Measurements from ENCODE around the gene NUBP2.

Gene NUBP2

GRCh38 chr16:1772908-1773702 is 9.7 kb upstream of the NUBP2 start, which contains the start of gene MRPS34:
TSS of gene MRPS34 (minus strand) at chr16:1773134. CDS start at chr16:1773119, 15 bp downstream.
- peaks cover 15% of the 10 kb centered on the region for H3K79me2 ChIP-seq (ENCODE audit: control insufficient read depth, insufficient read depth, low read length, poor library complexity)
- peak within 1 kb of the TSS; percentile 51 for H2BK12ac ChIP-seq (ENCODE audit: low read length)
- peak within 1 kb of the TSS; percentile 90 for H2BK5ac ChIP-seq (ENCODE audit: low read depth, low read length, poor library complexity)
- peak within 1 kb of the TSS; percentile 94 for H3K4me2 ChIP-seq (ENCODE audit: low read length)
- H3K18ac ChIP-seq (ENCODE audit: low read length) = peak within 1 kb of the TSS; percentile 92
- peak within 1 kb of the TSS; percentile 76 for H3K4ac ChIP-seq (ENCODE audit: low read depth, low read length)
- H3K27me3 ChIP-seq (ENCODE audit: insufficient read depth, low read length) = no peaks in the 10 kb centered on the region
- H3K79me1 ChIP-seq (ENCODE audit: low read length) = peaks cover 22% of the 10 kb centered on the region
- H3K9me3 ChIP-seq (ENCODE audit: insufficient read depth, low read depth, low read length) = peaks cover 2% of the 10 kb centered on the region
- WGBS (ENCODE audit: extremely low coverage, insufficient coverage, insufficient read length) = no CpG with 5 or more reads among the region's 108 CpGs
- peak within 1 kb of the TSS; percentile 97 for H4K8ac ChIP-seq (ENCODE audit: low read depth, low read length)
- peak within 1 kb of the TSS; percentile 89 for H2AFZ ChIP-seq (ENCODE audit: insufficient read depth, low read length, poor library complexity)
- peak within 1 kb of the TSS; percentile 89 for H3K9ac ChIP-seq (ENCODE audit: low read length)
- peak within 1 kb of the TSS; percentile 92 for H3K14ac ChIP-seq (ENCODE audit: low read length)
- peaks cover 46 to 52% of the 10 kb centered on the region in 2 experiments for H3K36me3 ChIP-seq (ENCODE audit: control insufficient read depth in 1 of 2, insufficient read depth in 2 of 2, low read length in 2 of 2)
- H3K23ac ChIP-seq (ENCODE audit: low read length) = no peak within 1 kb of the TSS
- DNase-seq = peak; percentile 68 to 91
- H4K12ac ChIP-seq (ENCODE audit: low read depth, low read length) = peak within 1 kb of the TSS; percentile 91
- H2BK120ac ChIP-seq (ENCODE audit: insufficient read depth, low read length, poor library complexity) = peak within 1 kb of the TSS; percentile 91
- H3K4me1 ChIP-seq (ENCODE audit: control insufficient read depth in 1 of 2, insufficient read depth in 2 of 2, low read length in 2 of 2) = peaks cover 10 to 18% of the 10 kb centered on the region in 2 experiments
- H3K27ac ChIP-seq (ENCODE audit: low read depth, low read length) = peak within 1 kb of the TSS; percentile 90
- peak within 1 kb of the TSS; percentile 95 for H4K91ac ChIP-seq (ENCODE audit: low read depth, low read length)
- H2AK5ac ChIP-seq (ENCODE audit: low read length) = peak within 1 kb of the TSS; percentile 92
- peak within 1 kb of the TSS; percentile 95 for H3K4me3 ChIP-seq (ENCODE audit: low read depth, low read length)

- Histone ChIP-seq H3K4ac (ENCODE audit: low read depth, low read length) (peak overlapping the region; percentile 66), H3K27me3 (ENCODE audit: insufficient read depth, low read length) (no peaks in the 10 kb centered on the region)
Observed at GRCh38 chr16:1773703-1774447, 8.9 kb upstream of the NUBP2 start.

GRCh38 chr16:1774448-1774780 is 8.3 kb upstream of the NUBP2 start:
- no peak overlapping the region for H4K8ac ChIP-seq (ENCODE audit: low read depth, low read length)
- peaks cover 2% of the 10 kb centered on the region for H3K9me3 ChIP-seq (ENCODE audit: insufficient read depth, low read depth, low read length)
- peaks cover 15% of the 10 kb centered on the region for H3K79me2 ChIP-seq (ENCODE audit: control insufficient read depth, insufficient read depth, low read length, poor library complexity)
- peaks cover 22% of the 10 kb centered on the region for H3K79me1 ChIP-seq (ENCODE audit: low read length)
- H2BK120ac ChIP-seq (ENCODE audit: insufficient read depth, low read length, poor library complexity) = no peak overlapping the region
- no peak overlapping the region for H3K4me3 ChIP-seq (ENCODE audit: low read depth, low read length)
- peaks cover 42 to 47% of the 10 kb centered on the region in 2 experiments for H3K36me3 ChIP-seq (ENCODE audit: control insufficient read depth in 1 of 2, insufficient read depth in 2 of 2, low read length in 2 of 2)
- H3K18ac ChIP-seq (ENCODE audit: low read length) = no peak overlapping the region
- peak overlapping the region; percentile 94 for H3K4me2 ChIP-seq (ENCODE audit: low read length)
- no peak overlapping the region for H3K27ac ChIP-seq (ENCODE audit: low read depth, low read length)
- no peak overlapping the region for H3K14ac ChIP-seq (ENCODE audit: low read length)
- H3K4ac ChIP-seq (ENCODE audit: low read depth, low read length) = no peak overlapping the region
- no peak overlapping the region for H3K23ac ChIP-seq (ENCODE audit: low read length)
- peak overlapping the region; percentile 14 for H4K12ac ChIP-seq (ENCODE audit: low read depth, low read length)
- no peak overlapping the region for H2BK12ac ChIP-seq (ENCODE audit: low read length)
- no peak overlapping the region for H2BK5ac ChIP-seq (ENCODE audit: low read depth, low read length, poor library complexity)
- H3K27me3 ChIP-seq (ENCODE audit: insufficient read depth, low read length) = no peaks in the 10 kb centered on the region
- H4K91ac ChIP-seq (ENCODE audit: low read depth, low read length) = no peak overlapping the region
- H2AFZ ChIP-seq (ENCODE audit: insufficient read depth, low read length, poor library complexity) = no peak overlapping the region
- DNase-seq = no peak
- H3K9ac ChIP-seq (ENCODE audit: low read length) = no peak overlapping the region
- WGBS (ENCODE audit: extremely low coverage, insufficient coverage, insufficient read length) = no CpG with 5 or more reads among the region's 7 CpGs
- H2AK5ac ChIP-seq (ENCODE audit: low read length) = no peak overlapping the region
- peaks cover 10 to 18% of the 10 kb centered on the region in 2 experiments for H3K4me1 ChIP-seq (ENCODE audit: control insufficient read depth in 1 of 2, insufficient read depth in 2 of 2, low read length in 2 of 2)

More at GRCh38 chr16:1773703-1774447, 8.9 kb upstream of the NUBP2 start:
- H3K36me3 ChIP-seq (ENCODE audit: control insufficient read depth in 1 of 2, insufficient read depth in 2 of 2, low read length in 2 of 2) = peaks cover 45 to 47% of the 10 kb centered on the region in 2 experiments
- peak in 1 of 2 donors; percentile 35 for DNase-seq
- peak overlapping the region; percentile 83 for H4K91ac ChIP-seq (ENCODE audit: low read depth, low read length)
- H3K27ac ChIP-seq (ENCODE audit: low read depth, low read length) = peak overlapping the region; percentile 37
- peak overlapping the region; percentile 2 for H4K12ac ChIP-seq (ENCODE audit: low read depth, low read length)
- H3K79me2 ChIP-seq (ENCODE audit: control insufficient read depth, insufficient read depth, low read length, poor library complexity) = peaks cover 15% of the 10 kb centered on the region
- H3K4me1 ChIP-seq (ENCODE audit: control insufficient read depth in 1 of 2, insufficient read depth in 2 of 2, low read length in 2 of 2) = peaks cover 10 to 18% of the 10 kb centered on the region in 2 experiments
- H2BK5ac ChIP-seq (ENCODE audit: low read depth, low read length, poor library complexity) = no peak overlapping the region
- peak overlapping the region; percentile 92 for H3K18ac ChIP-seq (ENCODE audit: low read length)
- peak overlapping the region; percentile 80 for H4K8ac ChIP-seq (ENCODE audit: low read depth, low read length)
- peak overlapping the region; percentile 77 for H2AFZ ChIP-seq (ENCODE audit: insufficient read depth, low read length, poor library complexity)
- H3K4me2 ChIP-seq (ENCODE audit: low read length) = peak overlapping the region; percentile 94
- no CpG with 5 or more reads among the region's 45 CpGs for WGBS (ENCODE audit: extremely low coverage, insufficient coverage, insufficient read length)
- H3K14ac ChIP-seq (ENCODE audit: low read length) = peak overlapping the region; percentile 81
- H2BK120ac ChIP-seq (ENCODE audit: insufficient read depth, low read length, poor library complexity) = peak overlapping the region; percentile 30
- H3K4me3 ChIP-seq (ENCODE audit: low read depth, low read length) = peak overlapping the region; percentile 95
- H3K23ac ChIP-seq (ENCODE audit: low read length) = no peak overlapping the region
- peak overlapping the region; percentile 51 for H2BK12ac ChIP-seq (ENCODE audit: low read length)
- H3K9me3 ChIP-seq (ENCODE audit: insufficient read depth, low read depth, low read length) = peaks cover 2% of the 10 kb centered on the region
- H3K9ac ChIP-seq (ENCODE audit: low read length) = peak overlapping the region; percentile 72
- peak overlapping the region; percentile 53 for H2AK5ac ChIP-seq (ENCODE audit: low read length)
- peaks cover 22% of the 10 kb centered on the region for H3K79me1 ChIP-seq (ENCODE audit: low read length)

- Histone ChIP-seq H3K27ac (ENCODE audit: low read depth, low read length) (no peak overlapping the region), H3K14ac (ENCODE audit: low read length) (no peak overlapping the region), H3K36me3 (ENCODE audit: control insufficient read depth in 1 of 2, insufficient read depth in 2 of 2, low read length in 2 of 2) (peaks cover 47 to 49% of the 10 kb centered on the region in 2 experiments), H3K9me3 (ENCODE audit: insufficient read depth, low read depth, low read length) (peaks cover 2% of the 10 kb centered on the region), H4K8ac (ENCODE audit: low read depth, low read length) (no peak overlapping the region), H3K79me2 (ENCODE audit: control insufficient read depth, insufficient read depth, low read length, poor library complexity) (peaks cover 15% of the 10 kb centered on the region), H3K27me3 (ENCODE audit: insufficient read depth, low read length) (no peaks in the 10 kb centered on the region), H3K4me2 (ENCODE audit: low read length) (no peak overlapping the region), H2BK5ac (ENCODE audit: low read depth, low read length, poor library complexity) (no peak overlapping the region), H2AFZ (ENCODE audit: insufficient read depth, low read length, poor library complexity) (no peak overlapping the region), H2BK12ac (ENCODE audit: low read length) (no peak overlapping the region), H3K4me3 (ENCODE audit: low read depth, low read length) (no peak overlapping the region), H4K12ac (ENCODE audit: low read depth, low read length) (no peak overlapping the region), H3K9ac (ENCODE audit: low read length) (no peak overlapping the region), H3K79me1 (ENCODE audit: low read length) (peaks cover 22% of the 10 kb centered on the region), H3K18ac (ENCODE audit: low read length) (no peak overlapping the region), H3K23ac (ENCODE audit: low read length) (no peak overlapping the region), H3K4me1 (ENCODE audit: control insufficient read depth in 1 of 2, insufficient read depth in 2 of 2, low read length in 2 of 2) (peaks cover 13 to 23% of the 10 kb centered on the region in 2 experiments), H3K4ac (ENCODE audit: low read depth, low read length) (no peak overlapping the region), H2BK120ac (ENCODE audit: insufficient read depth, low read length, poor library complexity) (no peak overlapping the region), H2AK5ac (ENCODE audit: low read length) (no peak overlapping the region), H4K91ac (ENCODE audit: low read depth, low read length) (no peak overlapping the region)
- DNase-seq = no peak
- no CpG with 5 or more reads among the region's 30 CpGs for WGBS (ENCODE audit: extremely low coverage, insufficient coverage, insufficient read length)
Observed at GRCh38 chr16:1775006-1775845, 7.5 kb upstream of the NUBP2 start.

Data from trophoblast cell (in vitro differentiated cells and primary cell).